ENCODE measurements around the gene GAPT.

The GAPT gene

GRCh38 chr5:58462154-58462553 is 29.1 kb upstream of the GAPT start:
- DNase-seq = no peak

- DNase-seq = no peak
Measured at GRCh38 chr5:58462623-58463230, 28.5 kb upstream of the GAPT start.

GRCh38 chr5:58466939-58467338 is 24.3 kb upstream of the GAPT start:
- no peak for DNase-seq

- no peak for DNase-seq
Measured at GRCh38 chr5:58469896-58470295, 21.3 kb upstream of the GAPT start.

- no peak for DNase-seq
Measured at GRCh38 chr5:58475404-58475803, 15.8 kb upstream of the GAPT start.

GRCh38 chr5:58477760-58478376 is 13.4 kb upstream of the GAPT start:
- DNase-seq = no peak

- DNase-seq = no peak
Measured at GRCh38 chr5:58481066-58481676, 10.1 kb upstream of the GAPT start.

GRCh38 chr5:58481828-58482227 is 9.4 kb upstream of the GAPT start:
- no peak for DNase-seq

- DNase-seq = no peak
Measured at GRCh38 chr5:58482536-58482935, 8.7 kb upstream of the GAPT start.

GRCh38 chr5:58484505-58484904 is 6.7 kb upstream of the GAPT start:
- no peak for DNase-seq

- DNase-seq = no peak
Measured at GRCh38 chr5:58486290-58486689, 4.9 kb upstream of the GAPT start.

- no peak for DNase-seq
Measured at GRCh38 chr5:58490402-58491050, 709 bp upstream of the GAPT start.

GRCh38 chr5:58493141-58493540 is 1.9 kb downstream of the GAPT start:
- no peak for DNase-seq

- no peak for DNase-seq
Measured at GRCh38 chr5:58496488-58496887, 5.3 kb downstream of the GAPT start.

- DNase-seq = no peak
Measured at GRCh38 chr5:58497386-58497785, 6.2 kb downstream of the GAPT start.

GRCh38 chr5:58497921-58498320 is 6.7 kb downstream of the GAPT start:
- no peak for DNase-seq

GRCh38 chr5:58498340-58498942 is 7.2 kb downstream of the GAPT start:
- DNase-seq = peak; percentile 5

GRCh38 chr5:58499231-58499630 is 8.0 kb downstream of the GAPT start:
- DNase-seq = no peak

- DNase-seq = no peak
Measured at GRCh38 chr5:58499941-58500340, 8.7 kb downstream of the GAPT start.

- DNase-seq = no peak
Measured at GRCh38 chr5:58501778-58502417, 10.7 kb downstream of the GAPT start.

GRCh38 chr5:58503390-58504046 is 12.3 kb downstream of the GAPT start:
- no peak for DNase-seq

- no peak for DNase-seq
Measured at GRCh38 chr5:58504766-58505165, 13.5 kb downstream of the GAPT start.

GRCh38 chr5:58505502-58505901 is 14.3 kb downstream of the GAPT start:
- no peak for DNase-seq
